ENCODE measurements around the gene SLCO4A1. TPM values are rescaled to one million over a fixed set of nuclear protein-coding genes. Genes with fewer than 3 reads are reported as not detected.
A peak's percentile ranks its signal among the peaks of the same experiment; 100 is the strongest.

The SLCO4A1 gene
- total RNA-seq, 1 experiment from 2014 or later = 48.8 TPM

GRCh38 chr20:62707921-62708521 lies 65.7 kb downstream of the SLCO4A1 start:
- no TSS peak for BruUV-seq (replicated peaks)
- no peaks in the 10 kb centered on the region for H3K9me3 ChIP-seq (ENCODE audit: low read depth, low read length, poor library complexity, severe bottlenecking)
- POLR2A ChIA-PET (ENCODE audit: low non-redundant PET) = interaction anchor here (1.0 kb wide), 1 partner anchor 17 kb away, joined by 4 read pairs; no protein-coding TSS in a partner anchor
- peak overlapping the region; percentile 60 for H3K4me3 ChIP-seq (ENCODE audit: low read depth, low read length, poor library complexity, severe bottlenecking)
- peaks cover 58% of the 10 kb centered on the region for H3K4me1 ChIP-seq (ENCODE audit: insufficient read depth, low read length, poor library complexity, severe bottlenecking)
- CTCF ChIA-PET = interaction anchor here (1.0 kb wide), 1 partner anchor 83 kb away, joined by 4 read pairs; no protein-coding TSS in a partner anchor
- H3K36me3 ChIP-seq (ENCODE audit: insufficient read depth, low read length, poor library complexity, severe bottlenecking) = no peaks in the 10 kb centered on the region
- TF ChIP-seq EZH2 (IDR thresholded peaks at IDR 0.05; ENCODE audit: borderline replicate concordance, low read depth, low read length, poor library complexity, severe bottlenecking) (no peak), CTCF (conservative IDR thresholded peaks at IDR 0.05; ENCODE audit: low read depth, low read length) (peak; percentile 51)
- H3K27ac ChIP-seq (ENCODE audit: low read depth, low read length, poor library complexity, severe bottlenecking) = peak overlapping the region; percentile 57
- intact Hi-C loops (cut with micrococcal nuclease; ENCODE audit: unreplicated experiment) = loop anchor here (1.0 kb wide), 1 partner anchor 27 kb away; no protein-coding TSS in a partner anchor
- peak; percentile 73 for DNase-seq (ENCODE audit: low spot score)
- H3K27me3 ChIP-seq (replicated peaks; ENCODE audit: insufficient read depth, low read depth, low read length, poor library complexity) = peaks cover 4% of the 10 kb centered on the region

- Histone ChIP-seq H3K36me3 (ENCODE audit: insufficient read depth, low read length, poor library complexity, severe bottlenecking) (no peaks in the 10 kb centered on the region), H3K27me3 (replicated peaks; ENCODE audit: insufficient read depth, low read depth, low read length, poor library complexity) (peaks cover 4% of the 10 kb centered on the region), H3K4me1 (ENCODE audit: insufficient read depth, low read length, poor library complexity, severe bottlenecking) (peaks cover 51% of the 10 kb centered on the region), H3K27ac (ENCODE audit: low read depth, low read length, poor library complexity, severe bottlenecking) (peak within 1 kb of the TSS; percentile 57), H3K4me3 (ENCODE audit: low read depth, low read length, poor library complexity, severe bottlenecking) (peak within 1 kb of the TSS; percentile 60), H3K9me3 (ENCODE audit: low read depth, low read length, poor library complexity, severe bottlenecking) (no peaks in the 10 kb centered on the region)
- intact Hi-C loops (cut with micrococcal nuclease; ENCODE audit: unreplicated experiment) = loop anchor here (1.0 kb wide), 1 partner anchor 26 kb away; no protein-coding TSS in a partner anchor
- peak; percentile 69 for DNase-seq (ENCODE audit: low spot score)
- ChIA-PET CTCF (interaction anchor here (0.8 kb wide), 1 partner anchor 26 kb away, joined by 3 read pairs; no protein-coding TSS in a partner anchor), POLR2A (ENCODE audit: low non-redundant PET) (interaction anchor here (0.5 kb wide), 1 partner anchor 43 kb away, joined by 13 read pairs; no protein-coding TSS in a partner anchor)
- peak; percentile 38 for TF ChIP-seq EZH2 (IDR thresholded peaks at IDR 0.05; ENCODE audit: borderline replicate concordance, low read depth, low read length, poor library complexity, severe bottlenecking)
- TF ChIP-seq CTCF (conservative IDR thresholded peaks at IDR 0.05; ENCODE audit: low read depth, low read length) = no peak
- BruUV-seq (replicated peaks) = no TSS peak
These were observed 66.6 kb downstream of the SLCO4A1 start, which contains the start of gene NTSR1 for GRCh38 chr20:62708591-62709536. NTSR1 (plus strand) TSS chr20:62708836; CDS start chr20:62709208, 372 bp downstream.

GRCh38 chr20:62709537-62709905 lies 67.2 kb downstream of the SLCO4A1 start:
- DNase-seq (ENCODE audit: low spot score) = no peak
- POLR2A ChIA-PET (ENCODE audit: low non-redundant PET) = interaction anchor here (0.5 kb wide), 1 partner anchor 44 kb away, joined by 13 read pairs; no protein-coding TSS in a partner anchor
- intact Hi-C loops (cut with micrococcal nuclease; ENCODE audit: unreplicated experiment) = no loop called here
- Histone ChIP-seq H3K9me3 (ENCODE audit: low read depth, low read length, poor library complexity, severe bottlenecking) (no peaks in the 10 kb centered on the region), H3K36me3 (ENCODE audit: insufficient read depth, low read length, poor library complexity, severe bottlenecking) (no peaks in the 10 kb centered on the region), H3K4me1 (ENCODE audit: insufficient read depth, low read length, poor library complexity, severe bottlenecking) (peaks cover 44% of the 10 kb centered on the region), H3K27ac (ENCODE audit: low read depth, low read length, poor library complexity, severe bottlenecking) (no peak overlapping the region), H3K4me3 (ENCODE audit: low read depth, low read length, poor library complexity, severe bottlenecking) (peak overlapping the region; percentile 60), H3K27me3 (replicated peaks; ENCODE audit: insufficient read depth, low read depth, low read length, poor library complexity) (peaks cover 4% of the 10 kb centered on the region)
- BruUV-seq (replicated peaks) = no TSS peak
- TF ChIP-seq CTCF (conservative IDR thresholded peaks at IDR 0.05; ENCODE audit: low read depth, low read length) = no peak
- TF ChIP-seq EZH2 (IDR thresholded peaks at IDR 0.05; ENCODE audit: borderline replicate concordance, low read depth, low read length, poor library complexity, severe bottlenecking) = no peak
- CTCF ChIA-PET = no interaction called here
